Neural cell (in vitro differentiated cells): ENCODE data around the gene CCR6. TPM values are rescaled to one million over a fixed set of nuclear protein-coding genes. Genes with fewer than 3 reads are reported as not detected.
"Not testable (repeated sequence)": the region's sequence is repeated elsewhere in the genome, so short reads cannot be mapped to it uniquely, and the experiment has no call there.

Experiments
- H2AFZ ChIP-seq: fragments of 200-600, 300-800 bp; sonication (generic), shearing (Covaris generic); 2 replicates; pipeline ENCODE4 v1.6.0; 2014; ENCODE audit warnings: low read depth, mild to moderate bottlenecking, antibody characterized with exemption, low read length, moderate library complexity
- H3F3A ChIP-seq: fragments of 200-600 bp; shearing (Covaris generic); 2 replicates; pipeline ENCODE4 v1.6.1; 2016; ENCODE audit warnings: mild to moderate bottlenecking, moderate library complexity, mixed read lengths, antibody characterized with exemption, low read length; ENCODE audit not compliant: insufficient read depth, poor library complexity, severe bottlenecking
- H3K27ac ChIP-seq: fragments of 200-600, 300-800 bp; sonication (generic), shearing (Covaris generic); 2 replicates; pipeline ENCODE4 v1.5.1; 2014; ENCODE audit warnings: mild to moderate bottlenecking, low read length, moderate library complexity
- H3K27me3 ChIP-seq: fragments of 300-800, 200-600 bp; sonication (generic), shearing (Covaris generic); 2 replicates; pipeline ENCODE4 v1.6.0; 2014; ENCODE audit warnings: mild to moderate bottlenecking, low read depth, low read length, moderate library complexity; ENCODE audit not compliant: insufficient read depth
- H3K36me3 ChIP-seq: fragments of 300-800, 200-600 bp; sonication (generic), shearing (Covaris generic); 2 replicates; pipeline ENCODE4 v1.5.1; 2014; ENCODE audit warnings: mild to moderate bottlenecking, antibody characterized with exemption, low read length, moderate library complexity; ENCODE audit not compliant: insufficient read depth
- H3K4me2 ChIP-seq: fragments of 300-800, 200-600 bp; sonication (generic), shearing (Covaris generic); 2 replicates; pipeline ENCODE4 v1.6.0; 2014; ENCODE audit warnings: mild to moderate bottlenecking, low read length
- H3K4me3 ChIP-seq: fragments of 300-800, 200-600 bp; sonication (generic), shearing (Covaris generic); 2 replicates; pipeline ENCODE4 v1.5.1; 2014; ENCODE audit warnings: mild to moderate bottlenecking, low read length, moderate library complexity
- H3K79me2 ChIP-seq: fragments of 200-600 bp; shearing (Covaris generic); replicated peaks from 2 replicates; pipeline ENCODE4 v1.6.0; 2014; ENCODE audit warnings: mild to moderate bottlenecking, low read length, moderate library complexity; ENCODE audit not compliant: insufficient read depth
- H3K9ac ChIP-seq: fragments of 300-800, 200-600 bp; sonication (generic), shearing (Covaris generic); 2 replicates; pipeline ENCODE4 v1.6.1; 2016; ENCODE audit warnings: mild to moderate bottlenecking, low read length, mixed read lengths
- H3K9me2 ChIP-seq: fragments of 200-600 bp; shearing (Covaris generic); 2 replicates; pipeline ENCODE4 v1.6.1; 2016; ENCODE audit warnings: mild to moderate bottlenecking, low read length, mixed read lengths; ENCODE audit not compliant: insufficient read depth
- H3K9me3 ChIP-seq: fragments of 200-600, 300-800 bp; sonication (generic), shearing (Covaris generic); 2 replicates; pipeline ENCODE4 v1.6.1; 2016; ENCODE audit warnings: mild to moderate bottlenecking, mixed run types, low read length, moderate library complexity, mixed read lengths
- H4K20me1 ChIP-seq: fragments of 200-600 bp; shearing (Covaris generic); 2 replicates; pipeline ENCODE4 v1.6.1; 2016; ENCODE audit warnings: mild to moderate bottlenecking, mixed run types; ENCODE audit not compliant: insufficient read depth
- CTCF ChIP-seq: fragments of 450-650 bp; IDR thresholded peaks from 2 replicates; pipeline ENCODE4 v1.5.1; 2014; ENCODE audit warnings: antibody characterized with exemption, mild to moderate bottlenecking, moderate library complexity; ENCODE audit not compliant: poor library complexity, severe bottlenecking
- RAD21 ChIP-seq: fragments of 450-650 bp; conservative IDR thresholded peaks from 2 replicates; pipeline ENCODE4 v1.6.1; 2014; ENCODE audit warnings: antibody characterized with exemption, mild to moderate bottlenecking, moderate library complexity
- SMC3 ChIP-seq: fragments of 450-650 bp; conservative IDR thresholded peaks from 2 replicates; pipeline ENCODE4 v1.6.1; 2014; ENCODE audit warnings: antibody characterized with exemption, mild to moderate bottlenecking, moderate library complexity; ENCODE audit not compliant: poor library complexity
- polyA plus RNA-seq: library from polyadenylated mRNA; depleted of rRNA; stranded (reverse); fragments of >200 nt; gene quantifications from 2 replicates; pipeline ENCODE4 v1.2.3, GENCODE V29; 2014

Gene CCR6
- polyA plus RNA-seq, 1 donor from 2014 or later = not detected

DNA sequence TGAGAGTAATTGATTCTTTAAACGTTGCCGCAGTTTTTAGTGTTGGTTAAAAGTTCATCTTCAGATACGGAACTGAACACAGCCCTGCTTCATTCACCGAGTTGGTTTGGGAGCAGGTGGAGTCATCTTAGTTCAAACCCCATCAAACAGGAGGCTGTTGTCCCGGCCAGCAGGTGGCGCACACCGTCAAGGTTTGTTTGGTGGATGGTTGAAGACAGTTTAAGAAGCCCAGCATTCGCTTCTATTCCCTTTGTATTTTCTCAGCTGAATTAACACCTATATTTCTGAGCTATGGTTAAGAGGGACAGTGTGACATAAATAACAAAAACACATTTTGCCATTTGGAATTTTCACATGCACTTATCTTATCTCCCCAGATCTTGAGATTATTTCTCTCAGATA is 60.0 kb downstream of the CCR6 start:
- H3K27me3 ChIP-seq, H3K27ac ChIP-seq, H3K9ac ChIP-seq, H3K4me3 ChIP-seq, H3F3A ChIP-seq, H4K20me1 ChIP-seq, H3K36me3 ChIP-seq, H3K79me2 ChIP-seq, H3K9me3 ChIP-seq, H2AFZ ChIP-seq, H3K9me2 ChIP-seq, H3K4me2 ChIP-seq: not testable (repeated sequence)
- peak; percentile 50 for TF ChIP-seq CTCF
- TF ChIP-seq SMC3 = peak; percentile 60
- peak; percentile 53 for TF ChIP-seq RAD21

DNA sequence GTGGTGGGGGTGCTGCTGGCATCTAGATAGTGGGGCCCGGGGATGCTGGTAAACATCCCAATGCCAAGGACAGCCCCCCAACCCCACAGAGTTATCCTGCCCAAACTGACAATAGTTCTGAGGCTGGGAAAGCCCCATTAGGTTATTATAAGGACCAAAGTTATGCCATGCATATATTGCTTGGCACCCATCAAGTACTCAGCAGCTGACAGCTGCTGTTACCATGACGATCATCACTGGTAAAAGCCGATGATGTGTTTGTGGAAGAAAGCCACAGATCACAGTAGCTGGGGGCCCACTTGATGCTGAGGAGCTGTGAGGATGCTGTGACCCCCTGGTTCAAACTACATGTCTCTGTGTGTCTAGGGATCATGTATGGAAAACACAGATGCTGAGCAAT is 62.2 kb downstream of the CCR6 start:
- H3K27ac ChIP-seq, H3K9me3 ChIP-seq, H3K4me2 ChIP-seq, H3K79me2 ChIP-seq, H3K9me2 ChIP-seq, H3K36me3 ChIP-seq, H3K4me3 ChIP-seq, H3K9ac ChIP-seq, H2AFZ ChIP-seq, H3K27me3 ChIP-seq, H3F3A ChIP-seq, H4K20me1 ChIP-seq: not testable (repeated sequence)

- not testable (repeated sequence) for H3K9me3 ChIP-seq, H3K4me2 ChIP-seq, H3K36me3 ChIP-seq, H3K4me3 ChIP-seq, H2AFZ ChIP-seq, H3K27me3 ChIP-seq, H3K9me2 ChIP-seq, H3K9ac ChIP-seq, H3F3A ChIP-seq, H4K20me1 ChIP-seq, H3K79me2 ChIP-seq, H3K27ac ChIP-seq
Observed at GRCh38 chr6:167187275-167187674, 64.4 kb downstream of the CCR6 start.

Other genes starting within 250 kb of the CCR6 start
- gene RNASET2, start 166.5 kb upstream of the CCR6 start, polyA plus RNA-seq = 68.3 and 73.9 TPM in 2 replicates
- 68.1 and 78.2 TPM in 2 replicates for gene CEP43, start 123.7 kb upstream of the CCR6 start, polyA plus RNA-seq
- gene GPR31, start 34.9 kb downstream of the CCR6 start, polyA plus RNA-seq = not detected in 2 replicates
- gene UNC93A, start 168.2 kb downstream of the CCR6 start, polyA plus RNA-seq = not detected in 2 replicates
- not detected in 2 replicates for gene TTLL2, start 202.0 kb downstream of the CCR6 start, polyA plus RNA-seq